Progenitor cell of endocrine pancreas (in vitro differentiated cells): ENCODE data around the gene THTPA. TPM values are rescaled to one million over a fixed set of nuclear protein-coding genes. Genes with fewer than 3 reads are reported as not detected.

ENCODE experiments used
- DNase-seq: peaks from one replicate; pipeline ENCODE4 v3.0.0; 2021; ENCODE audit warnings: low spot score; ENCODE audit not compliant: unreplicated experiment
- H3K27ac Mint-ChIP-seq: 2 replicates; pipeline ENCODE4 v1.8.0; 2021; ENCODE audit warnings: mild to moderate bottlenecking, moderate library complexity, mixed read lengths
- H3K27me3 Mint-ChIP-seq: 2 replicates; pipeline ENCODE4 v1.8.0; 2021; ENCODE audit warnings: mixed read lengths
- H3K36me3 Mint-ChIP-seq: 2 replicates; pipeline ENCODE4 v1.8.0; 2022; ENCODE audit warnings: mixed read lengths; ENCODE audit not compliant: insufficient read depth
- H3K4me1 Mint-ChIP-seq: 2 replicates; pipeline ENCODE4 v1.8.0; 2021; ENCODE audit warnings: low read depth, mixed read lengths
- H3K4me3 Mint-ChIP-seq: 2 replicates; pipeline ENCODE4 v1.8.0; 2021; ENCODE audit warnings: low read depth, mild to moderate bottlenecking, moderate library complexity, mixed read lengths
- H3K9me3 Mint-ChIP-seq: 2 replicates; pipeline ENCODE4 v1.8.0; 2021; ENCODE audit warnings: low read depth, mixed read lengths
- CTCF ChIP-seq: fragments of 200-600 bp; sonication (generic); IDR thresholded peaks from one replicate; pipeline ENCODE4 v1.5.0; 2021; ENCODE audit warnings: antibody characterized with exemption, mild to moderate bottlenecking; ENCODE audit not compliant: unreplicated experiment
- total RNA-seq: library from RNA; stranded (reverse); gene quantifications from 2 replicates; pipeline ENCODE4 v1.2.1, GENCODE V29; 2021

The THTPA gene
- total RNA-seq, 1 donor from 2014 or later, result 20.6 TPM

GRCh38 chr14:23601845-23602180 is 45.7 kb downstream of the THTPA start:
- Mint-ChIP-seq H3K36me3 (no peaks in the 10 kb centered on the region), H3K27me3 (peaks cover 13% of the 10 kb centered on the region), H3K4me1 (no peaks in the 10 kb centered on the region), H3K27ac (no peak overlapping the region), H3K4me3 (no peak overlapping the region), H3K9me3 (no peaks in the 10 kb centered on the region)
- TF ChIP-seq CTCF, result no peak
- no peak for DNase-seq

GRCh38 chr14:23602181-23603095 is 46.4 kb downstream of the THTPA start:
- no peaks in the 10 kb centered on the region for H3K36me3 Mint-ChIP-seq
- H3K4me3 Mint-ChIP-seq, result no peak overlapping the region
- H3K4me1 Mint-ChIP-seq, result no peaks in the 10 kb centered on the region
- no peak overlapping the region for H3K27ac Mint-ChIP-seq
- no peak for TF ChIP-seq CTCF
- H3K27me3 Mint-ChIP-seq, result peaks cover 14% of the 10 kb centered on the region
- peaks cover 2% of the 10 kb centered on the region for H3K9me3 Mint-ChIP-seq
- no peak for DNase-seq

- H3K4me1 Mint-ChIP-seq, result no peaks in the 10 kb centered on the region
Observed at GRCh38 chr14:23603103-23603502, 47.0 kb downstream of the THTPA start.

GRCh38 chr14:23604148-23604547 is 48.1 kb downstream of the THTPA start:
- no peaks in the 10 kb centered on the region for H3K4me1 Mint-ChIP-seq
- no peaks in the 10 kb centered on the region for H3K36me3 Mint-ChIP-seq
- DNase-seq, result no peak
- no peak for TF ChIP-seq CTCF
- H3K27ac Mint-ChIP-seq, result no peak overlapping the region
- H3K9me3 Mint-ChIP-seq, result peaks cover 5% of the 10 kb centered on the region
- H3K27me3 Mint-ChIP-seq, result peaks cover 21% of the 10 kb centered on the region
- H3K4me3 Mint-ChIP-seq, result no peak overlapping the region

More at GRCh38 chr14:23603103-23603502, 47.0 kb downstream of the THTPA start:
- Mint-ChIP-seq H3K36me3 (no peaks in the 10 kb centered on the region), H3K4me3 (no peak overlapping the region), H3K9me3 (peaks cover 2% of the 10 kb centered on the region), H3K27me3 (peaks cover 16% of the 10 kb centered on the region), H3K27ac (no peak overlapping the region)
- TF ChIP-seq CTCF, result no peak
- no peak for DNase-seq

- Mint-ChIP-seq H3K36me3 (no peaks in the 10 kb centered on the region), H3K27ac (no peak overlapping the region), H3K4me3 (no peak overlapping the region), H3K27me3 (peaks cover 23% of the 10 kb centered on the region), H3K9me3 (peaks cover 9% of the 10 kb centered on the region), H3K4me1 (no peaks in the 10 kb centered on the region)
- no peak for DNase-seq
- TF ChIP-seq CTCF, result no peak
Observed at GRCh38 chr14:23604675-23605170, 48.7 kb downstream of the THTPA start.
